HG03442 (cell line): ENCODE measurements around the gene LARGE1.
A peak's percentile ranks its signal among the peaks of the same experiment; 100 is the strongest.

ENCODE experiments used
- ATAC-seq: cut with Tn5 transposase; IDR thresholded peaks from one replicate; pipeline ENCODE4 v1.9.1; 2021; ENCODE audit warnings: mild to moderate bottlenecking, moderate library complexity; ENCODE audit not compliant: unreplicated experiment

The LARGE1 gene

GRCh38 chr22:33914131-33914530, 6.1 kb downstream of the LARGE1 start:
- ATAC-seq = no peak

DNA sequence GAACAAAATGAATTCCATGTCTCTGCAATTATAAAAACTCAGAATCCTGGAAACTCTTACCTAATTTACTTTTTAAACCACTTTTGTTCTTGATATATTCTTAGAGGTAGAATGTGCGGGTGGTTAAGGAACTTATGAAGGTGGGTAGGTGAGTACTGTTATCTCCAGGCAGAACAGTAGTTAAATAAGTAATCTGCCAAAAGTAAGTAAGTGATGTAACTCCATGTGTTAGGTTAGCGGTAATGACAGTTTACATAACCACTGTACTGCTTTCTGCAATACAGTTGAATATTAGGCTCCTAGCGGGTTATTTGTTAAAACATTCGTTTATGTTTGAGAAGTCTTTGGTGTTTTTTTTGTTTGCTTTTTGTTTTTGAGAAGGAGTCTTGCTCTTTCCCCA, 7.1 kb downstream of the LARGE1 start:
- ATAC-seq = no peak

DNA sequence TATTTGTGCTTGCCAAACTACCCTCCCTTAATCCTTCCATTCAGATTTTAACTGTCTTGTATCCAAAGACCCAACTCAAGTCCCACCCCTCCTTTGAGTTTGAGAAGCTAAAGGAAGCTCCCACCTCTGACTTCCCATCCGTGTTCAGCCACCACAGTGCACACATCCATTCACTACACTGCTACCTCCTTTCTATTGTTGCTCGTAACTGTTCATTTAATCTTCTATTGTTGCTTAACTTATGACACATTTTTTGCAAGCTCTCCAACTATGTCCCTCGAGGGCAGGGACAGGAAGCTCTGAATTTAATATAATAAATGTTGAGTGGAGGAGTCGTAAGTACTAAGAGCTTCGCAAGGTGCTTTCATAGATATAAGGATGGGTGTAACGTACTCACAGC, 10.4 kb downstream of the LARGE1 start:
- ATAC-seq = no peak

GRCh38 chr22:33909075-33909458, 11.2 kb downstream of the LARGE1 start:
- no peak for ATAC-seq

- no peak for ATAC-seq
These were observed 11.9 kb downstream of the LARGE1 start for GRCh38 chr22:33908171-33909074.

DNA sequence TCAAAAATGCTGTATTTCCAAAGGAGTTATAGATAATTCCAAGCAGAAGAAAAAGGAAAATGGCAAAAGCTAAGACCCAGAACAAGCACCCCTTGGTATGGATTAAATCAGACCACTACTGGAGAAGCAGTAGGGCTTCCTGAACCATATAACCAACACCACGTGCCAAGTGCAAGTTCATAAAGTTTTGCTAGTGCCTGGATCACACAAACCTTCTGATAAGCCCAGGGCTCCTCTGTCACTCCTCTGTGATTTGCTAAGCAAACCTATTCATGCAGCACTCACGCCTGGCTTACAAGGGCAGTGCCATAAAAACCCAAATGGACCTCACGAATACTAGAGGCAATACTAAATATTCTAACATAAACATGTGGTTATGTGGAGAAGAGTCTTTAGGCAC, 13.3 kb downstream of the LARGE1 start:
- no peak for ATAC-seq

DNA sequence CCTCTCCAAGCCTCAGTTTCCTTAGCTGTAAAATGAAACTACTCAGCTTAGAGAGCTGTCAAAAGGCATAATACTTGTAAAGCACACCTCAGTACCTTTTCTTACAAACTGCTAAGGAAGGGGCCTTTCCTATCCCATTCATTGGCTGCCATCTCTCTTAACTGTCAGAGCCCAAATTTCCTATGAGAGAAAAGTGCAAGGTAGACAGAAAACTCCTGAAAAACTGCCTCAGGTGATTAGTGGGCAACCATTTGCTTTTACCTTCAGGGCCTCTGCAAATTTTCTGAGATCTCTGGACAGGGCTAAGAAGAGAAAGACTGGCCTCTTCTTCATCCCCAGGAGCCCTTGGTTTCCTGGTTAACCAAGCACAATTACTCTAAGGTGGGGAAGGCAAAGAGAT, 13.8 kb downstream of the LARGE1 start:
- ATAC-seq = no peak

DNA sequence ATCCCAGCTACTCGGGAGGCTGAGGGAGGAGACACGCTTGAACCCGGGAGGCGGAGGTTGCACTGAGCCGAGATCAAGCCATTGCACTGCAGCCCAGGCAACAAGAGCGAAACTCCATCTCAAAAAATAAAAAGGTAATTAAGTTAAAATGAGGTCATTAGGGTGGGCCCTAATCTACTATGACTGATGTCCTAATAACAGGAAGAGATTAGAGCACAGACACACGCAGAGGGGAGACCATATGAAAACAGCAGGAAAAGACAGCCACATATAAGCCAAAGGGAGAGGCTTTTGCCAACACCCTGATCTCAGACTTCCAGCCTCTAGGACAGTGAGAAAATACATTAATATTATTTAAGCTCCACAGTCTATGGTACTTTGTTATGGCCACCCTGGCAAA, 17.3 kb downstream of the LARGE1 start:
- no peak for ATAC-seq

- no peak for ATAC-seq
These were observed 18.2 kb downstream of the LARGE1 start for GRCh38 chr22:33902073-33902472.

GRCh38 chr22:33898121-33898520, 22.2 kb downstream of the LARGE1 start:
- ATAC-seq = no peak

DNA sequence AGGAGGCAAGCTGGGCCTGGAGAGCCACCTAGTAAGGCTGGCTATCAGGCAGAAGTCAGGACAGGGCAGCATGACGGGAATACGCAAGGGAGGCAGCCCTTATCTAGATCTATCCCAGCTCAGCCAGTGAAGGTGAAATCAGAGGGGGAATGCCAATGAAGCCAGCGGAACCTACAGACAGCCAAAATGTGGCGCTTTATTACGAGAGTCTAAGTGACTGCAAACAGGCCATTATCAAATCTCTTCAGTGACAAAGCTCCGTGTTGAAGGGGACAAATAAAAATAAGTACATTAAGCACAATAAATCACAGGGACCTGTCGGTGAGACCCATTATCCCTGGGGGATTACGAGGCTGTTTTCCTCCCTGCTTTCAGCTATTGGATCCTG, 22.8 kb downstream of the LARGE1 start:
- no peak for ATAC-seq

GRCh38 chr22:33896575-33897447, 23.5 kb downstream of the LARGE1 start:
- ATAC-seq = peak; percentile 38

DNA sequence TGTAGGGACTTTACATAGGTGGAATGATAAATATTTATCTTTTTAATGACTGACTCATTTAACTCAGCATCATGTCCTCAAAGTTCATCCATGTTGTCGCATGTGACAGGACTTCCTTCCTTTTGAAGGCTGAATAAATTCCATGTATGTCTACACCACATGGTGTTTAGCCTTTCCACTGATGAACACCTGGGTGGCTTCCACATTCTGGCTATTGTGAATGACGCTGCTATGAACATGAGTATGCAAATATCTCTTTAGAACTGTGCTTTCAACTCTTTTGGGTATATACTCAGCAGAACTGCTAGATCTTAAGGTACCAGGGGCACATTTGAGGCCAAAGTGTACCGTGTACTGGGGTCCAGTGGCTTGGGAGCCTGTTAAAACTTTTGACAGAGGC, 24.1 kb downstream of the LARGE1 start:
- ATAC-seq = peak; percentile 31

DNA sequence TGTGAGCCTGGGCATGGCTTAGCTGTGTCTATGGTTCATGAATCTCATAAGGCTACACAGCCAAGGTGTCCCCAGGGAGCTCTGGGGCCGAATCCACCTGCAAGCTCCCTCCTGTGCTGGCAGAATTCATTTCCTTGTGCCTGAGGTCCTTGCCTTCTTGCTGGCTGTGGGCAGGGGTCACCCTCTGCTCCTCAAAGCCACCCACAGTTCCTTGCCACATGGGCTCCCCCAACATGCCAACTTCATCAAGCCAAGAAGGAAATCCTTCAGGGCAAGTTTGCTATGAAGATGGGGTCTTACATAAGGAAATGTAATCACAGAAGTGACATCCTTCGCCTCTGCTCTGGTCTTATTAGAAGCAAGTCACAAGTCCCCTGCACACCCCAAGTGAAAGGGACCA, 24.8 kb downstream of the LARGE1 start:
- ATAC-seq = no peak

DNA sequence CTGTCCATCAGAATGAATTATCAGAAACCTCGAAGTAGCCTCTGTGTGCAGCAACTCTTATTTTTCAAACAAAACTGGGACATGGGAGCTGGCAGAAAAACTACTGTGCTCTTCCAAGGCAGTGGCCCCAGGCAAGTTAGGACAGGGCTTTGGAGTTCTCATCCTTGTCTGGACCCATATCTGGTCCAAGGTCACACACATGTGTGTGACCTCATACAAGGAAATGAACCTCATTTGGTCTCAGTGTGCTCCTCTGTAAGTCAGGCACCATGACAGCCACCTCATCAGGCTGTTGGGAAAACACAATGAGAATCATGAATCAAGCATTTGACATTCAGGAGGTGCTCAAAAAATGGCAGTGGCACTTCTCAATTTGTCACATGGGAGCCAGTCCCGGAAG, 25.8 kb downstream of the LARGE1 start:
- ATAC-seq = no peak

DNA sequence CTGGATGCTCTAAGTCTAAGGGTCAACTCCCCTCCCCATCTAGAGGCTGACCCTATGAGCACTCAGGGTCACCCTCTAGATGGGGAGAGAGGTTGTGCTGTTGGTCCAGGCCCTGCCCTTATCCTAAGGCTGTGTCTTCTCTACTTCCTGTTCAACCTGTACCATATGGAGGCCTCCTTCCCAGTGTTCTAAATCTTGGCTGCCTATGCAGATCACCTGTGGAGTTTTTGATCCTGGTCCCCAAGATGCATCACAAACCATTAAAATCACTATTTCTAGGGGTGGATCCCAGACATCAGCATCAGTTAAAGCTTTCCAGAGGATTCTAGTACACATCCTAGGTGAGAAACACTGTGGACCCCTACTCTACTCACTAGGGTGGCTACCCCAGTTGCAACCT, 26.2 kb downstream of the LARGE1 start:
- ATAC-seq = no peak

- no peak for ATAC-seq
These were observed 26.8 kb downstream of the LARGE1 start for GRCh38 chr22:33893512-33893911.

DNA sequence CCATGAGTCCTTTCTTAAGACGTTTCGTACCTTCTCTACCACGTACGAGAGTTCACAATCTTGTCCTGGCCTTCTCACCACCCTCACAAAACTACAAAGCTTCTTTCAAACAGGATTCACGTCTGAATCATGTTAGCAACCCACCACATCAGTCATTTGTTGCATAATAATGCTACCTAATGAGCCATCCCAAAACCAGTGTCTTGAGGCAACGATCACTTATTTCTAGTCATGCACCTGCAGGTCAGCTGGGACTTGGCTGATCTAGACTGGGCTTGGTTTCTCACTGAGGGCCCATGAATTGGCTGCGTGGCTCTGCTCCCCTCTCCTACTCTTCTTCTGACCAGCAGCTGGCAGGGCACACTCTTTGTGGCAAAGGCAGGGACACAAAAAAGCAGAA, 28.3 kb downstream of the LARGE1 start:
- no peak for ATAC-seq

GRCh38 chr22:33891455-33891854, 28.8 kb downstream of the LARGE1 start:
- ATAC-seq = no peak

DNA sequence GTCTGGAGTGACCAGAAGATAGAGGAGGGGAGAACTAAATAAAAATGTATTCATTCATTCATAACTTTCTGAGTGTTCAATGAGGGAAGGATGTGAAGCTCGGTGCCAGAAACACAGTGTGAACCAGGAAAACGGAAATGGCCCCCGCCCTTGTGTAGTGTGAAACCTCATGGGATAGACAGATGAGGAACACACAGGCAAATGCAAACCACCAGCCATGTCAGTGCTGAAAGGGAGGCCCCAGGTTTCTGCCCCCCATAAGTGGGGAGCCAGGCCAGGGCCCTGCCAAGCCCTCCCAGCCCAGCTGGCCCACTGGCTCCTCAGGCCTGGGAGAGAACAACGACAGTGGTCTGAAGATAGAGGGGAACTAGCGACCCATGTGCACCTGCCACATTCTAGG, 30.5 kb downstream of the LARGE1 start:
- ATAC-seq = no peak

DNA sequence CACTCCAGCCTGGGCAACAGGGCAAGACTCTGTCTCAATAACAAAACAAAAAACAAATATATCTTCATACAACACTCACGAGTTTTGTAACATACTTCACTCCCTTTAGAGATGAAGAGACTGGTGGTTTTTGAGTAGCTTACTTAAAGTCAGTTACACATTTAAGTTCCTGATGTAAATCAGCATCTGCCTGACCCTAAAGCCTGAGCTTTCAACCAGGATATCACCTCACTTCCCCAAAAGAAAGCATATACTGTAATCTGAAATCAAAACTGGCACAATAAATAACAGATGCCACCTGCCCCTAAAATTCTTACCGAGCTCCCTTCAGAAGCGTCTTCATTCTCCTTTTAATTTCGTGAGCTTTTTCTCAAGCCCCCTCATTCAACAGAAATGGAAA, 31.5 kb downstream of the LARGE1 start:
- ATAC-seq = no peak

GRCh38 chr22:33887173-33887572, 33.1 kb downstream of the LARGE1 start:
- no peak for ATAC-seq
